K562 (cell line): Measurements from ENCODE around the gene MRPS10. TPM values are rescaled to one million over a fixed set of nuclear protein-coding genes. Genes with fewer than 3 reads are reported as not detected.

Experiments used
- SMARCA5 ChIP-seq: fragments of 450-650 bp; IDR thresholded peaks from 2 replicates; pipeline ENCODE4 v1.6.1; 2016
- WHSC1 ChIP-seq: IDR thresholded peaks from one replicate; pipeline ENCODE4 v1.6.1; 2012; ENCODE audit warnings: low read length, control low read depth, inconsistent platforms
- polyA plus RNA-seq, 8 experiments: library from polyadenylated mRNA; depleted of rRNA in 4 of 8; stranded (reverse) in 5 of 8; unstranded in 3 of 8; fragments of >200 nt; fragmentation: Nextera tagmentation in 2 of 8; fragmentation: Illumina TruSeq in 1 of 8; extraction: Ambion mirVana in 2 of 8; extraction: Trizol in 1 of 8; gene quantifications; 2 replicates each; pipeline versions ENCODE4 v1.2.1 to v1.2.3, GENCODE V29; 2011 to 2014; ENCODE audit warnings: inconsistent platforms in 1 of 8, missing spikeins in 1 of 8
- total RNA-seq, 7 experiments: library from RNA; depleted of rRNA in 6 of 7; stranded (reverse); fragments of >200 nt in 6 of 7; fragmentation: Illumina TruSeq in 2 of 7; extraction: Trizol in 2 of 7; gene quantifications; 2 replicates each; pipeline versions ENCODE4 v1.2.1 to v1.2.3, GENCODE V29; 2011 to 2021; ENCODE audit warnings: low replicate concordance in 1 of 7
- TF ChIP-seq, protein P1 (sequence below), 2 experiments: IDR thresholded peaks; 2 replicates each; pipeline ENCODE4 v1.6.1; 2011; ENCODE audit warnings: borderline replicate concordance in 1 of 2, control low read depth in 1 of 2, low read depth in 1 of 2, low read length in 1 of 2, mild to moderate bottlenecking in 1 of 2, mixed read lengths in 1 of 2, moderate library complexity in 1 of 2; ENCODE audit not compliant: insufficient read depth in 1 of 2, insufficient read length in 1 of 2, poor library complexity in 1 of 2, severe bottlenecking in 1 of 2; ENCODE audit errors: extremely low read depth in 1 of 2
- TF ChIP-seq, protein P2 (sequence below): sonication (generic); formaldehyde crosslinking; IDR thresholded peaks from 2 replicates; pipeline ENCODE4 v1.8.0; 2023; ENCODE audit warnings: missing genetic modification reagents, mild to moderate bottlenecking, borderline replicate concordance
- TF ChIP-seq, protein P3 (sequence below): sonication (generic); formaldehyde crosslinking; IDR thresholded peaks from 2 replicates; pipeline ENCODE4 v1.8.0; 2022; ENCODE audit warnings: mild to moderate bottlenecking, missing genetic modification reagents
- TF ChIP-seq, protein P4 (sequence below): fragments of 450-650 bp; formaldehyde crosslinking; IDR thresholded peaks from 2 replicates; pipeline ENCODE4 v1.4.0; 2020; ENCODE audit warnings: mild to moderate bottlenecking, mixed read lengths
- TF ChIP-seq, protein P5 (sequence below): fragments of 250-450 bp; sonication (Bioruptor Pico); IDR thresholded peaks from 2 replicates; pipeline ENCODE4 v1.8.0; 2021; ENCODE audit warnings: mild to moderate bottlenecking, moderate library complexity
- TF ChIP-seq, protein P6 (sequence below): fragments of 250-450 bp; sonication (Bioruptor Pico); IDR thresholded peaks from 2 replicates; pipeline ENCODE4 v1.8.0; 2021; ENCODE audit warnings: moderate library complexity, mild to moderate bottlenecking, inconsistent platforms
- TF ChIP-seq, protein P7 (sequence below): sonication (generic); formaldehyde crosslinking; IDR thresholded peaks from 2 replicates; pipeline ENCODE4 v1.5.0; 2020; ENCODE audit warnings: missing genetic modification reagents

Gene MRPS10
- total and polyA plus RNA-seq, 9 of the 15 experiments (the other 6 are each of a cell fraction or from before 2014, with no cell fraction given): 48.6 to 166 (median 93.7) TPM

DNA sequence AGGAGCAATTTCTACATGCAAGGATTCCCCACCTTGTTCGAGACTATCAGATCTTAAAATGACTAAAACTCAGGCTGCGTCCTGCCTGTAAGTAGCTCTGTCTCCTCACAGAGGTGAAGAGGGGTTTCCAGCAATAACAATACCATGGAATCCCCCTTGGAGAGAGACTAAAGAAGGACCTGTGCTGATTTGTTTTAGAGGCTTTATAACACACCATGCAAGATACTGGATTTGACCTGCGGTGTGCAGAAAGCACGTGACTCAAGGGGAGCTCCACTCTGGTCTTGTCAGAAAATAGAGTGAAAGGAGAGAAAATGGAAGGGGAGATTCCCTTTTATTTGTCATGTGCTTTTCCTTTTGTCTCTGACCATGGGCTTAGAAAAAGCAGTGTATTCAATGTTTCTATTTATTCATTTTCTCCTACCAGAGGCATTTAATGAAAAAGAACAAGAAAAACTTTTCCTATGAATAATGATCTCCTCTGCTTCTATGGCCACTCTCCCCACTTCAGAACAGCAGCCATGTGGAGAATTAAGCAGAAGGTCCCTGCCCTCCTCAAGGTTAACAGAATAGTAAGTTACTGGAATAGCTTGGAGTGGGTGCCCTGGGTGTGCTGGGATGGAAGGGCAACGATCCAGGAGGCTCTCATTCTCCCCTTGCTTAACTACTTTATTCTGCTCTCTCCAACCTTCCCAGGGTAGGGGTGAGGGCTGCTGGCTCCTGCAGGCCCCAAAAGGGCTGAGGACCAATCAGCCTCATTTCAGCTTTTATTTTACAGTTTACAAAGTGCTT is 19.2 kb upstream of the MRPS10 start (continued):
- TF ChIP-seq, protein P1, sequence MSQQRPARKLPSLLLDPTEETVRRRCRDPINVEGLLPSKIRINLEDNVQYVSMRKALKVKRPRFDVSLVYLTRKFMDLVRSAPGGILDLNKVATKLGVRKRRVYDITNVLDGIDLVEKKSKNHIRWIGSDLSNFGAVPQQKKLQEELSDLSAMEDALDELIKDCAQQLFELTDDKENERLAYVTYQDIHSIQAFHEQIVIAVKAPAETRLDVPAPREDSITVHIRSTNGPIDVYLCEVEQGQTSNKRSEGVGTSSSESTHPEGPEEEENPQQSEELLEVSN (IDR thresholded peaks at IDR 0.05; ENCODE audit: borderline replicate concordance in 1 of 2, extremely low read depth in 1 of 2, insufficient read depth in 1 of 2, insufficient read length in 1 of 2, low read depth in 1 of 2, low read length in 1 of 2, poor library complexity in 1 of 2, severe bottlenecking in 1 of 2): no peak
- TF ChIP-seq, protein P2, sequence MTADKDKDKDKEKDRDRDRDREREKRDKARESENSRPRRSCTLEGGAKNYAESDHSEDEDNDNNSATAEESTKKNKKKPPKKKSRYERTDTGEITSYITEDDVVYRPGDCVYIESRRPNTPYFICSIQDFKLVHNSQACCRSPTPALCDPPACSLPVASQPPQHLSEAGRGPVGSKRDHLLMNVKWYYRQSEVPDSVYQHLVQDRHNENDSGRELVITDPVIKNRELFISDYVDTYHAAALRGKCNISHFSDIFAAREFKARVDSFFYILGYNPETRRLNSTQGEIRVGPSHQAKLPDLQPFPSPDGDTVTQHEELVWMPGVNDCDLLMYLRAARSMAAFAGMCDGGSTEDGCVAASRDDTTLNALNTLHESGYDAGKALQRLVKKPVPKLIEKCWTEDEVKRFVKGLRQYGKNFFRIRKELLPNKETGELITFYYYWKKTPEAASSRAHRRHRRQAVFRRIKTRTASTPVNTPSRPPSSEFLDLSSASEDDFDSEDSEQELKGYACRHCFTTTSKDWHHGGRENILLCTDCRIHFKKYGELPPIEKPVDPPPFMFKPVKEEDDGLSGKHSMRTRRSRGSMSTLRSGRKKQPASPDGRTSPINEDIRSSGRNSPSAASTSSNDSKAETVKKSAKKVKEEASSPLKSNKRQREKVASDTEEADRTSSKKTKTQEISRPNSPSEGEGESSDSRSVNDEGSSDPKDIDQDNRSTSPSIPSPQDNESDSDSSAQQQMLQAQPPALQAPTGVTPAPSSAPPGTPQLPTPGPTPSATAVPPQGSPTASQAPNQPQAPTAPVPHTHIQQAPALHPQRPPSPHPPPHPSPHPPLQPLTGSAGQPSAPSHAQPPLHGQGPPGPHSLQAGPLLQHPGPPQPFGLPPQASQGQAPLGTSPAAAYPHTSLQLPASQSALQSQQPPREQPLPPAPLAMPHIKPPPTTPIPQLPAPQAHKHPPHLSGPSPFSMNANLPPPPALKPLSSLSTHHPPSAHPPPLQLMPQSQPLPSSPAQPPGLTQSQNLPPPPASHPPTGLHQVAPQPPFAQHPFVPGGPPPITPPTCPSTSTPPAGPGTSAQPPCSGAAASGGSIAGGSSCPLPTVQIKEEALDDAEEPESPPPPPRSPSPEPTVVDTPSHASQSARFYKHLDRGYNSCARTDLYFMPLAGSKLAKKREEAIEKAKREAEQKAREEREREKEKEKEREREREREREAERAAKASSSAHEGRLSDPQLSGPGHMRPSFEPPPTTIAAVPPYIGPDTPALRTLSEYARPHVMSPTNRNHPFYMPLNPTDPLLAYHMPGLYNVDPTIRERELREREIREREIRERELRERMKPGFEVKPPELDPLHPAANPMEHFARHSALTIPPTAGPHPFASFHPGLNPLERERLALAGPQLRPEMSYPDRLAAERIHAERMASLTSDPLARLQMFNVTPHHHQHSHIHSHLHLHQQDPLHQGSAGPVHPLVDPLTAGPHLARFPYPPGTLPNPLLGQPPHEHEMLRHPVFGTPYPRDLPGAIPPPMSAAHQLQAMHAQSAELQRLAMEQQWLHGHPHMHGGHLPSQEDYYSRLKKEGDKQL (CRISPR knock-in tag): no peak
- TF ChIP-seq SMARCA5 (no peak), WHSC1 (no peak)
- TF ChIP-seq, protein P3, sequence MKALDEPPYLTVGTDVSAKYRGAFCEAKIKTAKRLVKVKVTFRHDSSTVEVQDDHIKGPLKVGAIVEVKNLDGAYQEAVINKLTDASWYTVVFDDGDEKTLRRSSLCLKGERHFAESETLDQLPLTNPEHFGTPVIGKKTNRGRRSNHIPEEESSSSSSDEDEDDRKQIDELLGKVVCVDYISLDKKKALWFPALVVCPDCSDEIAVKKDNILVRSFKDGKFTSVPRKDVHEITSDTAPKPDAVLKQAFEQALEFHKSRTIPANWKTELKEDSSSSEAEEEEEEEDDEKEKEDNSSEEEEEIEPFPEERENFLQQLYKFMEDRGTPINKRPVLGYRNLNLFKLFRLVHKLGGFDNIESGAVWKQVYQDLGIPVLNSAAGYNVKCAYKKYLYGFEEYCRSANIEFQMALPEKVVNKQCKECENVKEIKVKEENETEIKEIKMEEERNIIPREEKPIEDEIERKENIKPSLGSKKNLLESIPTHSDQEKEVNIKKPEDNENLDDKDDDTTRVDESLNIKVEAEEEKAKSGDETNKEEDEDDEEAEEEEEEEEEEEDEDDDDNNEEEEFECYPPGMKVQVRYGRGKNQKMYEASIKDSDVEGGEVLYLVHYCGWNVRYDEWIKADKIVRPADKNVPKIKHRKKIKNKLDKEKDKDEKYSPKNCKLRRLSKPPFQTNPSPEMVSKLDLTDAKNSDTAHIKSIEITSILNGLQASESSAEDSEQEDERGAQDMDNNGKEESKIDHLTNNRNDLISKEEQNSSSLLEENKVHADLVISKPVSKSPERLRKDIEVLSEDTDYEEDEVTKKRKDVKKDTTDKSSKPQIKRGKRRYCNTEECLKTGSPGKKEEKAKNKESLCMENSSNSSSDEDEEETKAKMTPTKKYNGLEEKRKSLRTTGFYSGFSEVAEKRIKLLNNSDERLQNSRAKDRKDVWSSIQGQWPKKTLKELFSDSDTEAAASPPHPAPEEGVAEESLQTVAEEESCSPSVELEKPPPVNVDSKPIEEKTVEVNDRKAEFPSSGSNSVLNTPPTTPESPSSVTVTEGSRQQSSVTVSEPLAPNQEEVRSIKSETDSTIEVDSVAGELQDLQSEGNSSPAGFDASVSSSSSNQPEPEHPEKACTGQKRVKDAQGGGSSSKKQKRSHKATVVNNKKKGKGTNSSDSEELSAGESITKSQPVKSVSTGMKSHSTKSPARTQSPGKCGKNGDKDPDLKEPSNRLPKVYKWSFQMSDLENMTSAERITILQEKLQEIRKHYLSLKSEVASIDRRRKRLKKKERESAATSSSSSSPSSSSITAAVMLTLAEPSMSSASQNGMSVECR (CRISPR knock-in tag): 0 out of 2 replicates have a peak, but pooled peaks have one; percentile 36
- TF ChIP-seq, protein P4, sequence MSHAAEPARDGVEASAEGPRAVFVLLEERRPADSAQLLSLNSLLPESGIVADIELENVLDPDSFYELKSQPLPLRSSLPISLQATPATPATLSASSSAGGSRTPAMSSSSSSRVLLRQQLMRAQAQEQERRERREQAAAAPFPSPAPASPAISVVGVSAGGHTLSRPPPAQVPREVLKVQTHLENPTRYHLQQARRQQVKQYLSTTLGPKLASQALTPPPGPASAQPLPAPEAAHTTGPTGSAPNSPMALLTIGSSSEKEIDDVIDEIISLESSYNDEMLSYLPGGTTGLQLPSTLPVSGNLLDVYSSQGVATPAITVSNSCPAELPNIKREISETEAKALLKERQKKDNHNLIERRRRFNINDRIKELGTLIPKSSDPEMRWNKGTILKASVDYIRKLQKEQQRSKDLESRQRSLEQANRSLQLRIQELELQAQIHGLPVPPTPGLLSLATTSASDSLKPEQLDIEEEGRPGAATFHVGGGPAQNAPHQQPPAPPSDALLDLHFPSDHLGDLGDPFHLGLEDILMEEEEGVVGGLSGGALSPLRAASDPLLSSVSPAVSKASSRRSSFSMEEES: peak; percentile 71
- TF ChIP-seq, protein P5, sequence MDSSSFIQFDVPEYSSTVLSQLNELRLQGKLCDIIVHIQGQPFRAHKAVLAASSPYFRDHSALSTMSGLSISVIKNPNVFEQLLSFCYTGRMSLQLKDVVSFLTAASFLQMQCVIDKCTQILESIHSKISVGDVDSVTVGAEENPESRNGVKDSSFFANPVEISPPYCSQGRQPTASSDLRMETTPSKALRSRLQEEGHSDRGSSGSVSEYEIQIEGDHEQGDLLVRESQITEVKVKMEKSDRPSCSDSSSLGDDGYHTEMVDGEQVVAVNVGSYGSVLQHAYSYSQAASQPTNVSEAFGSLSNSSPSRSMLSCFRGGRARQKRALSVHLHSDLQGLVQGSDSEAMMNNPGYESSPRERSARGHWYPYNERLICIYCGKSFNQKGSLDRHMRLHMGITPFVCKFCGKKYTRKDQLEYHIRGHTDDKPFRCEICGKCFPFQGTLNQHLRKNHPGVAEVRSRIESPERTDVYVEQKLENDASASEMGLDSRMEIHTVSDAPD (CRISPR knock-in tag): no peak
- TF ChIP-seq, protein P6, sequence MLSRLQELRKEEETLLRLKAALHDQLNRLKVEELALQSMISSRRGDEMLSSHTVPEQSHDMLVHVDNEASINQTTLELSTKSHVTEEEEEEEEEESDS (CRISPR knock-in tag): no peak
- TF ChIP-seq, protein P7, sequence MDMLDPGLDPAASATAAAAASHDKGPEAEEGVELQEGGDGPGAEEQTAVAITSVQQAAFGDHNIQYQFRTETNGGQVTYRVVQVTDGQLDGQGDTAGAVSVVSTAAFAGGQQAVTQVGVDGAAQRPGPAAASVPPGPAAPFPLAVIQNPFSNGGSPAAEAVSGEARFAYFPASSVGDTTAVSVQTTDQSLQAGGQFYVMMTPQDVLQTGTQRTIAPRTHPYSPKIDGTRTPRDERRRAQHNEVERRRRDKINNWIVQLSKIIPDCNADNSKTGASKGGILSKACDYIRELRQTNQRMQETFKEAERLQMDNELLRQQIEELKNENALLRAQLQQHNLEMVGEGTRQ (CRISPR knock-in tag): peak; percentile 39; the same call in 1 of the 2 replicates
